SU-DHL-6 (cell line): ENCODE data around the gene COL5A1.

Experiments used
- CTCF ChIP-seq: fragments of 200-600 bp; sonication (generic); IDR thresholded peaks from one replicate; pipeline ENCODE4 v1.5.1; 2017; ENCODE audit warnings: antibody characterized with exemption, mild to moderate bottlenecking, low read length, moderate library complexity; ENCODE audit not compliant: insufficient read depth, poor library complexity, severe bottlenecking
- EZH2phosphoT487 ChIP-seq: fragments of 200-600 bp; sonication (generic), shearing (Covaris generic); conservative IDR thresholded peaks from 2 replicates; pipeline ENCODE4 v1.6.1; 2018; ENCODE audit warnings: mild to moderate bottlenecking, antibody characterized with exemption, low read length, moderate library complexity, mixed read lengths

DNA sequence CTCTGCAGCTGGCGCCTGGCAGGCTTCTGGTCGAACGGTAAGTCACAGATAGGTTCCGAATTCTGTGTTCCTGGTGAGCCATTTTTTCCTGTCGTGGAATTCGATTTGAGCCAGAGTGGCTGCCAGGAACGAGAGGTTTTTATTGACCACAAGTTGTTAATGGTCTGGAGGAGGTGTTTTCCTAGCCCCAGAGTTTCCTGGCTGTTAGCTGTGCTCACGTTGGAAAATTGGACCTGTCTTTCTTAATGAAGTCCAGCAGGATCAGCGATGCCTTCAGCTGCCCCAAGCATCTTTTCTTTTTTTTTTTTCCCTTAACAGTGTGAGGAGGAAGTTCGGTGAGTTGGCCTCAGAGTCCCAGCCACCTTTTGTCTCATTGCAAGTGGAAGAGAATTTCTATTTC lies 62.9 kb downstream of the COL5A1 start:
- no peak for TF ChIP-seq CTCF
- no peak for TF ChIP-seq EZH2phosphoT487
